Left ventricle myocardium superior (tissue), 1 donor: ENCODE results near the gene ODAD2. TPM values are rescaled to one million over a fixed set of nuclear protein-coding genes. Genes with fewer than 3 reads are reported as not detected.
"Not testable (repeated sequence)": the region's sequence is repeated elsewhere in the genome, so short reads cannot be mapped to it uniquely, and the experiment has no call there.

Experiments
- ATAC-seq: fragments of 200-7000 bp; cut with Tn5 transposase; one replicate; pipeline ENCODE4 v1.9.1; 2020; ENCODE audit warnings: mild to moderate bottlenecking, moderate library complexity
- DNase-seq: peaks from one replicate; pipeline ENCODE4 v3.0.0-alpha.2; 2020
- intact Hi-C: fragments of 100-400 bp; cut with micrococcal nuclease; formaldehyde crosslinking; loops from one replicate; pipeline ENCODE4 v1.11.0; 2022
- long read RNA-seq: library from polyadenylated mRNA; unstranded; transcript quantifications from one replicate; pipeline ENCODE4 v2.0.0, GENCODE V29; 2021
- total RNA-seq: library from RNA; stranded (reverse); fragmentation: NEBNext Ultra II Directional; extraction: Animal tissue kit (Norgen Biotek cat#: 25700); gene quantifications from one replicate; pipeline ENCODE4 v1.2.1, GENCODE V29; 2021
- donor health status: DM: no; HTN: yes; CAD: no; lungs with severe emphysema.

Gene ODAD2
- 0.42 TPM for total RNA-seq
- long read RNA-seq, result 0 reads

DNA sequence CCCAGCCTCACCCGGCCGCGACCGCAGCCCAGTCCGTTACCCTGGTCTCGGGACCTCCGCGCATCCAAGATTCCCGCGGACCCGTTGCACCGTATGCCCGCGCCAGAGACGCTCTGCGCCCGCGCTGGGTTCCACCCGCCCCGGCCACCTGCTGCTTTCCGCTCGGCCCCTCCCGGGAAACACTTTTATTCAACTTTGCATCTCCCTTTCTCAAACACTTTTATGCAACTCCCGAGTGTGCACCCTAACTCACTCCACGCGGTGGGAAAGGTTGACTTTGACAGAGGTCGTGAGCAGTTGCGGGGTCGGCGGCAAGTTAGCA is at the start of gene ODAD2:
ODAD2 (minus strand) TSS at position 126 of the 322 bp plus-strand sequence. CDS start 3,937 bp downstream, outside the sequence.
- ATAC-seq, result no peak
- intact Hi-C loops, result no loop called here
- no peak for DNase-seq

- no peak for ATAC-seq
- no peak for DNase-seq
- intact Hi-C loops, result no loop called here
These were observed 48.2 kb upstream of the ODAD2 start for GRCh38 chr10:28047061-28047460.

DNA sequence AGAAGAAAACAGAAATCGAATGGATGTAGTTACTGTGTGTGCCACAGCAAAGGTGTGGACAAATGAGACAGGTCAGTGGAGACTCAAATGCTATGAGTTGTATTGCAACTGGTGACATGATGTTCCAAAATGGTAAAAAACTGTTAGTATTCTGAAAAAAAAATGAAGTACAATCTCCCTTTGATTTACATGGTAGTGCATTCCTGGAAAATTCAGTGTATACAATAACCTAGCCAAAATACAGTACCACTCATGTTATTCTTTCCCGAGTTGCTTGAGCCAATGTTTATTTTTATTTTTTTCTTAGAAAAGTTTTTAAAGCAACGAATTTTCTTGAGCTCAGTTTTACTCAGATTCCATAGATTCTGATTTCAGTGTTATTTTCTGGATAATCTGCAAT is 47.7 kb upstream of the ODAD2 start:
- intact Hi-C loops, result no loop called here
- ATAC-seq (no peak), DNase-seq (no peak)

DNA sequence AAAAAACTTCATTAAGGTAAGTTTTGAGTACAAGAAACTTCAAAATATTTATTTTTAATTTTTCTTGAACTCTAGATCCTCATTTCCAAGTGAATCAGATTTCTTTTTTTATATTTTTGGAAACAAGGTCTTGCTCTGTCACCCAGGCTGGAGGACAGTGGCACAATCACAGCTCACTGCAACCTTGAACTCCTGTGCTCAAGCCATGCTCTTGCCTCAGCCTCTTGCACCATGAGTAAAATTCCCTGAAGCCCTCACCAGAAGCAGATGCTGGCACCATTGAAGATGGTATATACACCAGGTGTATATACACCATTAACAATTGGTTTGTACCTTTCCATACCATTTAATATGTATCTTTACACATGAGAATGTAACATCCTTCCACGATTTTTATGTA is 45.1 kb upstream of the ODAD2 start:
- intact Hi-C loops, result no loop called here
- DNase-seq, result no peak
- ATAC-seq, result no peak

- no peak for DNase-seq
- intact Hi-C loops, result no loop called here
- no peak for ATAC-seq
These were observed 37.7 kb upstream of the ODAD2 start for GRCh38 chr10:28036587-28036986.

DNA sequence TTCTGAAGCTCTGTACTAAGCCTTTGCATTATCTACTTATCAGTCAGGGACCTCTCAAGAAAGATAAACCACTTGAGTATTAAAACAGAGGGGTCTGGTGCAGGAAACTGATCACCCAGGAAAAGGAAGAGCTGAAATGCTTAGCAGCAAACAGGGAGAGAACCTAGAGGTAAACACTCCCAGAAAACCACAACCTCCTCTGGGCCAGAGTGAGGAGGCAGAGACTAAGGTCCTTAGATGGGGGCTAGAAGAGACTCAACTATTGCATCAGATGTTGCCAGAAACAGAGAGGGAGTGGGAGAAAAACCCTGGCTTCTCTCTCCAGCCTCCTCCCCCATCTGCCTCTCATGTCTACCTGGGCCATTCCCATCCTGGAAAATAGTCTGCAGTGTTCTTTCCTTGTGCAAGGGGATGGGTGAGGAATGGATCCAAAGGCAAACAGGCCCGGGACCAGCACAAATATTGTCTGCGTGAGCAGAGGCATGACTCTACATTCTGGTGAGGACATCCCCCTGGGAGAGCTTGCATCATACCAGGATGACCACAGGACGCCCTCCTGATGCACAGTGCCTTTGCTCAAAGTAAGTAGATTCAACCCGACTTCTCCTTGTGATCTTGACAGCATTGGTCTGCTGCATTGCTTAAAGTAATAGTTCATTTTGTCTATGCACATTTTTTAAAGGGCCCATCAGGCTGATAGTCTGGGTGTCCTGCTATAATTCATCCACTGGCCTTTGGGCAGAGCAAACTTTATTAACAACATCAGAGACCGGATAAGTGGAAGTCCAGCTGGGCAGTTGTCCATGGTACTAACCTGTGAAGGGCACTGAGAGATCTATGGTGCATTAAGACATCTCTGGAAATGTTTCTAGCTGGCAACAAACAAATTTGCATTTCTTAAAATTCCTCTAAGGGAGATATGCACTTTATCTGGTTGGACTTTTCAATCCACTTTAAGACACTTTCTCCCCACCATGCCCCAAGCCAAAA is 22.4 kb upstream of the ODAD2 start:
- intact Hi-C loops, result no loop called here
- ATAC-seq, result no peak
- no peak for DNase-seq

DNA sequence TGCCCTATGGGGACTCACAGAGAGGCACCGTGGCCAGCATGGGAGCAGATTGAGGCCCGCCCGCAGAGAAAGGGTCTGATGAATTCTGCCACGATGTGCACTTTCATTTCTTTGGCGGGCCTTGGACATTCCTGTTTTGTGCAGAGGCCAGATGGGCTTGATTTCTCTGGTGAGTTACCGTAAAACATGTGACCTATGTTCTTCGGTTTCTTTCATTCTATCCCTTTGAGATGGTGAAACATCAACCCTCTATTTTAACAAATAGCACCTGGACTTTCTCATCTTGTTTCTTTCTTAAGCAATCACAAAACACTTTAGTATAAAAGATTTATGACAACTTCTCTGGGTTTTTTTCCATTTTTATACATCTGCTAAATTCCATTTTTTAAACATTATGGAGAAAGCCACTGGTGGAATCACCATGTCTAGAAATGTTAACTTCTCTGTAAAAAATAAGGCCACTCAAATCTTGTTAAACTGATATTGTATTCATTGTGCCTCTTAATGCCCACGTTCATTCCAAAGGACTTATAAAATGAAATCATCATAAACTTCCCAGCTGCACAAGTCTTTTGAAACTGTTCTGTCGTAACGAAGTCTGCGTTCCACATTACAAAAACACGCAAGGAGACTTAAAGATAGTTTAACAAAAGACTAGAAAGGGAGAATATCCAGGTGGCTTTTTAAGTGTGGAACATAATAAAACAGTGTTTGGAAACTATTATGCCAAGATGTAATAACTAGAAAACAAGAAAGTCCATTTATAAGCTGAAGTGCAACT is 21.4 kb upstream of the ODAD2 start:
- DNase-seq, result no peak
- intact Hi-C loops, result no loop called here
- ATAC-seq, result no peak

GRCh38 chr10:28014651-28015050 is 15.8 kb upstream of the ODAD2 start:
- ATAC-seq (no peak), DNase-seq (no peak)
- intact Hi-C loops, result no loop called here

DNA sequence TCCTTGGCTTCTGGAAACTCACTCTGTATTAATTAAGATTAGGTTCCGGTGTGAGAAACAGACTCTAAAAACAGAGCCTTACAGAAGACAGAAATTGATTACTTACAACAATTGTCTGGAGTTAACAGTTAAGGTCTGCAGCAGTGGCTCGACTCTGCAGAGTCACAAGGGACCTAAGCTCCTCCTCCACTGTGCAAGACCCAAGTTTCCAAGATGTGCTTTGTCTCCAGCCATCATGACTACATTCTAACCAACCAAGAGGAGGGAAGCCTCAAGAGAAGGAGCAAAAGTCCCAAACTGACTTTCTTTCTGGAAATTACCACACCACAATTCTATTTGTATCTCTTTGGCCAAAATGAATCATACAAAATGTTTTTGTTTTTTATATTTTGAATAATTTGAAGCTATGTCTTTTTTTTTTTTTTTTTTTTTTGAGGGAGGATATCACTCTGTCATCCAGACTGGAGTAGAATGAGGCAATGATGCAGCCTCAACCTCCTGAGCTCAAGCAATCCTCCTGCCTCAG is 14.2 kb upstream of the ODAD2 start:
- DNase-seq (no peak), ATAC-seq (no peak)
- intact Hi-C loops, result no loop called here

DNA sequence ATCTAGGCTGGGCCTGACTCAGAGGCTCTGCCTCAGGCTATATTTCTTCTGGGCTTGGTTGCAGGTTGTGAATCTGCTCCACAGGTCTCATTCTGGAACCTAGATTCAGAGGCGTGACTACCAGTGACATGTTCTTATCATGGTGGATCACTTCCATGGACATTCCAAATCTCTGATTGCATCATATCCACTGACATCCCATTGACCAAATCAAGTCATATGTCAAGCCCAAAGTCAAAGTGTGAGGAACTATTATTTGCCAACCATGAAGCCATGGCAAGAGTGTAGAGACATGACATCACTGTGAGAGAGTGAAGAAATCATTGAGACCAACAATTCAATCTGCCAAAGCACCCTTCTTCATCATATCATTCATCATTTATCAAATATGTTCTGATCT is 11.9 kb upstream of the ODAD2 start:
- ATAC-seq, result no peak
- no peak for DNase-seq
- intact Hi-C loops, result no loop called here

DNA sequence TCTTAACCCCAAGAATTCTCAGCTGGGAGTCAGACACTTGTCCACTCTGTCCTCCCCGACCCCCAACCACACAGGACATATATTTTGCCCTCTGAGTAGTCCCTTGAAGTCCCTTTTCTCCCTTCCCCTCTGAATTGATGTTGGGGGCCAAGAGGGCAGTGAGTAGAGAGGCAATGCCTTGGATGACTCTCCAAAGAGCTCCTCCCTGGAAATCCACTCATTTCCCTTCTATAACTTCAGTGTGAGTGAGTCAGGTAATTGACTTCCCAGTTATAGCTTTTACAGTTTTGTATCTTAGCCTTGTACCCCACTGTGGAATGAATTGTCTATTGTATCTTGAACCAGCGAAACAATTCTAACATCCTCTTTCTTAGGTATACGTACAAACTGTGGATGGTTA is 9.2 kb upstream of the ODAD2 start:
- DNase-seq (no peak), ATAC-seq (no peak)
- intact Hi-C loops, result no loop called here

DNA sequence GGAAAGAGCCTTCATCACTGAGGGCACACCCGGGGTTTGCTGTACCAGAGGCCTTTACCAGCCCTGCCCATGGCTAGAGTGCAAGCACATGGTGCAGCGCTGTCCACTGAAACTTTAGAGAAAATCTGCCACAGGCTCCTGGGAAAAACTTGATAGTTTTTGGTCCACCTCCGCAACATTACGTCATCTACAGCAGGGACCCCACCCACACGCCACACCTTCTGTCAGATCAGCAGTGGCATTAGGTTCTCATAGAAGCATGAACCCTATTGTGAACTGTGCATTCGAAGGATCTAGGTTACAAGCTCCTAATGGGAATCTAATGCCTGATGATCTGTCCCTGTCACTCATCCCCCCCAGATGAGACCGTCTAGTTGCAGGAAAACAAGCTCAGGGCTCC is 2.5 kb upstream of the ODAD2 start:
- DNase-seq, result no peak
- no peak for ATAC-seq
- intact Hi-C loops, result no loop called here

DNA sequence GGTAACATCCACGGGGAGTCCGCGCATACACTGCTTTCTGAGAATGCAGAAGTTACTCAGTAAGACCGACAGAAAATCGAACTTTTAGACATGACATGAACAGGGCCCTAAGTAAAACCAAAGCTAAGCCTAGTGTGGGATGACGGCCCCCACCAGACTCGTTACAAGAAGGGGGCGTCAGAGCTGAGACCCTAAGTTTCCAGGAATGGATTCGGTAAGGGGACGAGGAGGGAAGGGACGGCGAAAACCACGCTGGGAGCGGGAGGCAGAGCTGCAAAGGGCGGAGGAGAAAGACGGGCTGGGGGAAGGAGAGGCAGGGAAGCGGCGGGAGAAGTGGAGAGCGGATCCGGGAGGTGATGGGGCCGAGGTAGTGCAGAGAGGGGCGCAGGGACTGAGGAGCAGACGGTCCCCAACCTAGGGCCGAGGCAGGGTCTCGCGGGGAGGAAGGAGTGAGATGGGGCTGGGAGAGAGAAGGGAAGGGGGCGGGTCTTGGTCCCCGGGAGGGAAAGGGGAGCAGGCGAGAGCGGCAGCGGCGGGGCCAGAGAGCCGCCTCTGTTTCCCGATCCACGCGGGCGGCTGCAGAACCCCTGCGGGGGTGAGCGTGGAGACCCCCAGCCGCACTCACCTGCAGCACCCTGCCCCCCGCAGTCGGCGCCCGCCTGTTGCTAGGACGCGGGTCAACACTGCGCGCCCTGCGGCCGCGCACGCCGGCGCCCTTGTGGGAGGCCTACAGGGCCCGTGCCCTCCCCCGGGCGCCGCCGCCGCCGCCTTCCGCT is 513 bp downstream of the ODAD2 start:
- DNase-seq, result peak; percentile 58
- ATAC-seq, result peak; percentile 98
- intact Hi-C loops, result no loop called here

GRCh38 chr10:27997865-27998177 is 1.1 kb downstream of the ODAD2 start:
- ATAC-seq, result no peak
- no peak for DNase-seq
- intact Hi-C loops, result no loop called here

- ATAC-seq (no peak), DNase-seq (no peak)
- intact Hi-C loops, result no loop called here
These were observed 3.6 kb downstream of the ODAD2 start for GRCh38 chr10:27995311-27995710.

DNA sequence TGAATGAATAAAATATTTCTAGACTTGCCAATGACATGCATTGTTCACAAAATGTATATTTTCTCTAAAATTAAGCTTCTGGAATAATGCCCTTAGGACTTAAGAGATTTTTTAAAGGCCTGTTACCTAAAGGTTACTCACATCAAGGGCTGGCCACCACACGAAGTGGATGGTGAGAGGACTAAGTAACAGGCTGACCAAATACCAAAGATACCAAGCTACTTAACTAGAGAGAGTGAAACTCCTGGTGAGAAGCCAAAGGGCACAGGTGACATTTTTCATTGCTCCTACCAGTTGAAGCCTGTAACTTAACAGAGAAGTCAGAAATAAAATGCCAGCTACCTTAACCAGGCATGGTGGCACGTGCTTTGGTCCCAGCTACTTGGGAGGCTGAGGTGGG is 9.5 kb downstream of the ODAD2 start:
- intact Hi-C loops, DNase-seq, ATAC-seq: not testable (repeated sequence)

DNA sequence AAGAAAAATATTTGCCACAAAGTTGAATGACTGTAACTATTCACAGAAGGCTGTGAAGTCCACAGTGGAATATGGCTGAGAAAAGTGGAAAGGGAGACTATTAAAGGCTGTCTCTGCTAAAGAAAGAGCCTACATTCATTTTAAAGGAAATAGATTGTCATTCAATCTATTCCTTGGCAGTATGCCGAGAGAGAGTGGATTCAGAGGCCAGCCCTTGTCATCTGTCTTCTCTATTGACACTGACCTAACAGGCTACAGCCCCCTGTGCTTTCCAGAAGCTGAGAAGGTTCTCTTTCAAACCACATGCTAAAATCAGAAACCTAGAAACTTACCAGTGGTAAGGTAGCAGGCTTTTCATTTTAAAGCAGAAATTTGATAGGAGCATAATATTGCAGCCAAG is 12.1 kb downstream of the ODAD2 start:
- intact Hi-C loops, result no loop called here
- DNase-seq, result no peak
- no peak for ATAC-seq

DNA sequence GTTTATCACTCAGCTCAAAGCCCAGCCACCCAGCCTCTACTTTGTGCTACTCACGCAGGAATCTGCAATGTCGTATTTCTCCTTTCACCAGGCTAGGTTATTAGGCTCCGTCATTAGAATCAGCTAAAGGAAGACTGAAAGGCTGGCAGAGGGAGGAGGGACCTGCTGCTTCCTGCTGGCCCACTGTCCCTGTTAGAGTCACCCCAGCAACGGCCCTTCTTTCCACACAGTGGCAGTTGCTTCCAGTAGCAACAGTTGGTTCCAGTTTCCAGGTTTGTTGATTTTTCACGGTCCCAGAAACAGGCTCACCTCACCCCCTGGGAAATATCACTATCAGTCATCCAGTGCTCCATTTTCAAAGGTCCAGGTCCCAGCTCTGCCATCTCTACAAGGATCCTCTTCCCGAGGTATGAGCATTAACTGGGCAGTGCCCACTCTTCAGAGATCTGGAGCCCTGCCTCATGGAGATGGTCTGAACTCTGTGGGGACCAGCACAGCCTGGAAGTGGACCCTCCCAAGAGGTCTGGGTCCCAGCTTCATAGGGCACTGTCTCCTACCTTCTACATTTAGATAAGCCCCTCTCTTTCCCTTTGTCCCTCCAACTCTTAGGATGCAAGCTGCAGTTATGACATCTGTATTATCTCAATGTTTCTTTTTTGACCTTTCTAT is 15.9 kb downstream of the ODAD2 start:
- intact Hi-C loops, result no loop called here
- ATAC-seq (no peak), DNase-seq (no peak)

DNA sequence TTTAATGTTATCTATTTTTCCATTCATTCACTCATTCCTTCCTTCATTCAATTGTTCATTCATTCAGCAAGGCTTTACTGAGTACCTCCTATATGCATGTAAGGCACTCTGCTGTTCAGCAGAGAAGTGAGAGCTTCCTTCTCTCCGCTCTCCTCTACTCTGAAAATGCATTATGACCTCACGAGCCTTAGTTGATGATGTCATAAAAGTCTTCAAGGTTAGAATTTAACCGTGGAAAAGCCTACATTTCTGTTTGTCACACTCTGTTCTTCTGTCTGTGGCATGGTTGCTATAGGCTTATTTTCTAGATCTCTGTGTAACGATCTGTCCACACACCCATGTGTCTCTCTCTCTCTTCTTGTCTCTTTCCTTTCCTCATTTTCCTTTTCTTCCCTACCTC is 17.1 kb downstream of the ODAD2 start:
- DNase-seq (no peak), ATAC-seq (no peak)

More for the DNA sequence above, 17.1 kb downstream of the ODAD2 start:
- intact Hi-C loops, result no loop called here
